GM12878 (cell line): ENCODE measurements around the gene ADAMTSL2. TPM values are rescaled to one million over a fixed set of nuclear protein-coding genes. Genes with fewer than 3 reads are reported as not detected.

Source experiments
- IKZF1 ChIP-seq: fragments of 450-650 bp; conservative IDR thresholded peaks from 2 replicates; pipeline ENCODE4 v1.6.1; 2017; ENCODE audit warnings: antibody characterized with exemption, mild to moderate bottlenecking
- SUPT20H ChIP-seq: IDR thresholded peaks from 2 replicates; pipeline ENCODE4 v1.6.1; 2011; ENCODE audit warnings: low read depth, mild to moderate bottlenecking, low read length, moderate library complexity, borderline replicate concordance; ENCODE audit not compliant: control insufficient read depth
- TCF3 ChIP-seq: IDR thresholded peaks from 2 replicates; pipeline ENCODE4 v1.6.1; 2012; ENCODE audit warnings: low read depth, mild to moderate bottlenecking, low read length, borderline replicate concordance; ENCODE audit not compliant: insufficient read depth
- YBX1 ChIP-seq: fragments of 450-650 bp; IDR thresholded peaks from 2 replicates; pipeline ENCODE4 v1.6.1; 2016; ENCODE audit warnings: antibody characterized with exemption
- ZNF592 ChIP-seq: fragments of 450-650 bp; IDR thresholded peaks from 2 replicates; pipeline ENCODE4 v1.6.1; 2017; ENCODE audit warnings: mild to moderate bottlenecking, moderate library complexity
- polyA plus RNA-seq, 11 experiments: library from polyadenylated mRNA; depleted of rRNA in 4 of 11; unstranded in 6 of 11; stranded (reverse) in 5 of 11; fragments of >200 nt; fragmentation: Nextera tagmentation in 4 of 11; fragmentation: Illumina TruSeq in 1 of 11; extraction: Ambion mirVana in 4 of 11; extraction: Trizol in 1 of 11; gene quantifications; 1 replicate in 1 of 11; 2 replicates in 10 of 11; pipeline versions ENCODE4 v1.2.1 to v1.2.3, GENCODE V29; 2011 to 2016; ENCODE audit warnings: inconsistent platforms in 2 of 11, missing spikeins in 2 of 11, low read depth in 1 of 11
- total RNA-seq, 4 experiments: library from RNA; depleted of rRNA in 3 of 4; stranded (reverse); fragments of >200 nt in 3 of 4; fragmentation: Illumina TruSeq in 1 of 4; extraction: Trizol in 1 of 4; gene quantifications; 2 replicates each; pipeline versions ENCODE4 v1.2.1 to v1.2.3, GENCODE V29; 2013 to 2021
- TF ChIP-seq, protein P1 (sequence below): fragments of 450-650 bp; formaldehyde crosslinking; IDR thresholded peaks from 2 replicates; pipeline ENCODE4 v1.4.0; 2022; ENCODE audit warnings: mild to moderate bottlenecking, moderate library complexity

ADAMTSL2 gene
- total and polyA plus RNA-seq, 10 of the 15 experiments (the other 5 are each of a cell fraction or from before 2014, with no cell fraction given), result 0.07 TPM; not detected in 9

DNA sequence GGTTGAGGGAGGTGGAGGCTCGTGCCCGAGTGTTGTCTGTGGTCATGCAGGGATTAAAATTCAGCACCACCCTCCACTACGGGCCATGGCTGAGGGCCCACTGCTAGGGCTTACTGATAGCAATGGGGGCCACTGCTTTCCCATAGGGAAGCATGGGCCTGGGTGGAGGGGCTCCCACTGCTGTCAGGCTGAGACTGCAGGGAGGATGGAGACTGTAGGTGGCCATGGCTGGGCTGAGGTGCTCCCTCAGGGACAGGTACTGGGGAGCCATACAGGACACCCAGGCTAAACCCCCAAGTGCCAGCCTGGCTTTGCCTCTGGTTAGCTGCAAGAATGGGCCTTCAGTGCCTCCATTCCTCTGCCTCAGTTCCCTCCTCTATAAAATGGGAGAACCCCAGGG lies 48.6 kb downstream of the ADAMTSL2 start (continued):
- TF ChIP-seq TCF3 (no peak), ZNF592 (no peak), SUPT20H (no peak), IKZF1 (no peak), YBX1 (no peak)
- TF ChIP-seq, protein P1, sequence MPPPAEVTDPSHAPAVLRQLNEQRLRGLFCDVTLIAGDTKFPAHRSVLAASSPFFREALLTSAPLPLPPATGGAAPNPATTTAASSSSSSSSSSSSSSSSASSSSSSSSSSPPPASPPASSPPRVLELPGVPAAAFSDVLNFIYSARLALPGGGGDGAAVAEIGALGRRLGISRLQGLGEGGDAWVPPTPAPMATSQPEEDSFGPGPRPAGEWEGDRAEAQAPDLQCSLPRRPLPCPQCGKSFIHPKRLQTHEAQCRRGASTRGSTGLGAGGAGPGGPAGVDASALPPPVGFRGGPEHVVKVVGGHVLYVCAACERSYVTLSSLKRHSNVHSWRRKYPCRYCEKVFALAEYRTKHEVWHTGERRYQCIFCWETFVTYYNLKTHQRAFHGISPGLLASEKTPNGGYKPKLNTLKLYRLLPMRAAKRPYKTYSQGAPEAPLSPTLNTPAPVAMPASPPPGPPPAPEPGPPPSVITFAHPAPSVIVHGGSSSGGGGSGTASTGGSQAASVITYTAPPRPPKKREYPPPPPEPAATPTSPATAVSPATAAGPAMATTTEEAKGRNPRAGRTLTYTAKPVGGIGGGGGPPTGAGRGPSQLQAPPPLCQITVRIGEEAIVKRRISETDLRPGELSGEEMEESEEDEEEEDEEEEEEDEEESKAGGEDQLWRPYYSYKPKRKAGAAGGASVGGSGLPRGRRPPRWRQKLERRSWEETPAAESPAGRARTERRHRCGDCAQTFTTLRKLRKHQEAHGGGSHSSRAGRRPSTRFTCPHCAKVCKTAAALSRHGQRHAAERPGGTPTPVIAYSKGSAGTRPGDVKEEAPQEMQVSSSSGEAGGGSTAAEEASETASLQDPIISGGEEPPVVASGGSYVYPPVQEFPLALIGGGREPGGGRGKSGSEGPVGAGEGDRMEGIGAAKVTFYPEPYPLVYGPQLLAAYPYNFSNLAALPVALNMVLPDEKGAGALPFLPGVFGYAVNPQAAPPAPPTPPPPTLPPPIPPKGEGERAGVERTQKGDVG (CRISPR knock-in tag), result no peak
